RWPE2 (cell line): Measurements from ENCODE around the gene SLC17A3.

Experiments
- ATAC-seq: fragments of 200-7000 bp; cut with Tn5 transposase; 3 replicates; pipeline ENCODE4 v1.9.1; 2021; ENCODE audit warnings: low read depth
- DNase-seq: peaks from one replicate; pipeline ENCODE4 v3.0.0-alpha.2; 2020; ENCODE audit warnings: low spot score
- H3K27ac ChIP-seq: fragments of 450-650 bp; 2 replicates; pipeline ENCODE4 v1.5.1; 2017; ENCODE audit warnings: mild to moderate bottlenecking; ENCODE audit not compliant: poor library complexity, severe bottlenecking
- H3K27me3 ChIP-seq: fragments of 250-450 bp; sonication (Bioruptor Pico); 2 replicates; pipeline ENCODE4 v1.5.1; 2021; ENCODE audit warnings: mild to moderate bottlenecking, moderate library complexity; ENCODE audit not compliant: insufficient read depth, poor library complexity, severe bottlenecking
- H3K36me3 ChIP-seq: fragments of 250-450 bp; sonication (Bioruptor Pico); 2 replicates; pipeline ENCODE4 v1.5.1; 2020; ENCODE audit warnings: low read depth, mild to moderate bottlenecking, moderate library complexity
- H3K4me1 ChIP-seq: fragments of 250-450 bp; sonication (Bioruptor Pico); 2 replicates; pipeline ENCODE4 v1.5.1; 2021; ENCODE audit warnings: mild to moderate bottlenecking, moderate library complexity; ENCODE audit not compliant: insufficient read depth, poor library complexity, severe bottlenecking
- H3K4me3 ChIP-seq: fragments of 250-450 bp; sonication (Bioruptor Pico); 2 replicates; pipeline ENCODE4 v1.5.1; 2021; ENCODE audit warnings: mild to moderate bottlenecking, moderate library complexity; ENCODE audit not compliant: severe bottlenecking
- H3K9me3 ChIP-seq: fragments of 250-450 bp; sonication (Bioruptor Pico); 2 replicates; pipeline ENCODE4 v1.5.1; 2021; ENCODE audit warnings: mild to moderate bottlenecking, moderate library complexity; ENCODE audit not compliant: severe bottlenecking
- CTCF ChIP-seq: fragments of 450-650 bp; IDR thresholded peaks from one replicate; pipeline ENCODE4 v1.5.1; 2017; ENCODE audit warnings: mild to moderate bottlenecking, moderate library complexity; ENCODE audit not compliant: poor library complexity, severe bottlenecking

SLC17A3 gene

GRCh38 chr6:25875926-25876602, 2.0 kb upstream of the SLC17A3 start:
- no peaks in the 10 kb centered on the region for H3K4me1 ChIP-seq
- no peak overlapping the region for H3K4me3 ChIP-seq
- no peak for TF ChIP-seq CTCF
- no peaks in the 10 kb centered on the region for H3K9me3 ChIP-seq
- no peaks in the 10 kb centered on the region for H3K27me3 ChIP-seq
- H3K27ac ChIP-seq: no peak overlapping the region
- H3K36me3 ChIP-seq: no peaks in the 10 kb centered on the region
- no peak for DNase-seq
- ATAC-seq: no peak

GRCh38 chr6:25875563-25875905, 1.5 kb upstream of the SLC17A3 start:
- ATAC-seq: no peak
- Histone ChIP-seq H3K27me3 (no peaks in the 10 kb centered on the region), H3K27ac (no peak overlapping the region), H3K36me3 (no peaks in the 10 kb centered on the region), H3K4me3 (no peak overlapping the region), H3K9me3 (no peaks in the 10 kb centered on the region), H3K4me1 (no peaks in the 10 kb centered on the region)
- no peak for DNase-seq
- TF ChIP-seq CTCF: no peak

- TF ChIP-seq CTCF: no peak
- ATAC-seq (no peak), DNase-seq (no peak)
Measured at GRCh38 chr6:25874822-25875562, 949 bp upstream of the SLC17A3 start.

GRCh38 chr6:25872814-25873213, 1.2 kb downstream of the SLC17A3 start:
- no peak for TF ChIP-seq CTCF
- no peaks in the 10 kb centered on the region for H3K36me3 ChIP-seq
- no peaks in the 10 kb centered on the region for H3K9me3 ChIP-seq
- DNase-seq: no peak
- H3K4me1 ChIP-seq: no peaks in the 10 kb centered on the region
- no peaks in the 10 kb centered on the region for H3K27me3 ChIP-seq
- no peak overlapping the region for H3K4me3 ChIP-seq
- ATAC-seq: no peak
- no peak overlapping the region for H3K27ac ChIP-seq

More at GRCh38 chr6:25874822-25875562, 949 bp upstream of the SLC17A3 start:
- no peak overlapping the region for H3K27ac ChIP-seq
- H3K9me3 ChIP-seq: no peaks in the 10 kb centered on the region
- H3K4me1 ChIP-seq: no peaks in the 10 kb centered on the region
- H3K4me3 ChIP-seq: no peak overlapping the region
- no peaks in the 10 kb centered on the region for H3K27me3 ChIP-seq
- no peaks in the 10 kb centered on the region for H3K36me3 ChIP-seq

DNA sequence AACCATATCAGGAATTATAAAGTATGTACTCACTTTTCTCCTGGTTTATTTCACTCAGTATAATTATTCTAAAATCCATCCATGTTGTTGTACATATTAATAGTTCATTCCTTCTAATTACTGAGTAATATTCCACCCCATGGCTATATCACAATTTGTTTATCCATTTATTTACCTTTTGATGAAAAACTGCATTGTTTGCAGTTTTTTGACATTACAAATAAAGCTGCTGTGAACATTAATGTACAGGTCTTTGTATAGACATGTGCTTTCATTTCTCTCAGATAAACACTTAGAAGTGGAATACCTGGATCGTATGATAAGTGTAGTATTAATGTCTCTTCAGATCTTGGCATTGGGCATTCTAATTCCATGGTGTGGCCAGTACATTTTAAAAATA, 4.2 kb downstream of the SLC17A3 start:
- no peak for ATAC-seq
- Histone ChIP-seq H3K27ac (no peak overlapping the region), H3K9me3 (no peaks in the 10 kb centered on the region), H3K27me3 (peaks cover 3% of the 10 kb centered on the region), H3K4me1 (no peaks in the 10 kb centered on the region), H3K4me3 (no peak overlapping the region), H3K36me3 (no peaks in the 10 kb centered on the region)
- TF ChIP-seq CTCF: no peak
- DNase-seq: no peak
